Subcutaneous abdominal adipose tissue (tissue), 5 donors: ENCODE data around the gene IGFBP7.

Experiments
- H3K27ac ChIP-seq: one replicate; pipeline ENCODE4 v1.7.0; 2013; ENCODE audit warnings: low read depth, mild to moderate bottlenecking, inconsistent platforms, low read length, moderate library complexity
- H3K27me3 ChIP-seq, 5 donors: one replicate each; pipeline ENCODE4 v1.7.0; 2013; ENCODE audit warnings: low read length in 5 of 5, inconsistent platforms in 1 of 5; ENCODE audit not compliant: control insufficient read depth in 5 of 5, insufficient read depth in 4 of 5
- H3K36me3 ChIP-seq, 5 donors: one replicate each; pipeline ENCODE4 v1.7.0; 2013; ENCODE audit warnings: low read length in 5 of 5; ENCODE audit not compliant: control insufficient read depth in 5 of 5, insufficient read depth in 5 of 5
- H3K4me1 ChIP-seq, 5 donors: one replicate each; pipeline ENCODE4 v1.7.0; 2013; ENCODE audit warnings: low read length in 5 of 5, mild to moderate bottlenecking in 3 of 5, moderate library complexity in 1 of 5; ENCODE audit not compliant: control insufficient read depth in 5 of 5, insufficient read depth in 5 of 5
- H3K4me3 ChIP-seq, 5 donors: one replicate each; pipeline ENCODE4 v1.7.0; 2013; ENCODE audit warnings: low read length in 5 of 5, low read depth in 1 of 5
- H3K9ac ChIP-seq, 5 donors: one replicate each; pipeline ENCODE4 v1.7.0; 2013; ENCODE audit warnings: low read length in 5 of 5, mild to moderate bottlenecking in 4 of 5, moderate library complexity in 3 of 5
- H3K9me3 ChIP-seq, 5 donors: one replicate each; pipeline ENCODE4 v1.7.0; 2013; ENCODE audit warnings: low read length in 5 of 5; ENCODE audit not compliant: control insufficient read depth in 5 of 5
- donor health status: healthy.
- donor health status: healthy.
- donor health status: healthy.
- donor health status: healthy.
- donor health status: healthy.

IGFBP7 gene

GRCh38 chr4:57132743-57133137 is 22.6 kb upstream of the IGFBP7 start:
- H3K9ac ChIP-seq: no peak overlapping the region

GRCh38 chr4:57131849-57132742 is 21.9 kb upstream of the IGFBP7 start:
- peaks cover 0 to 9% (median 0%) of the 10 kb centered on the region in 5 donors for H3K4me1 ChIP-seq
- no peak overlapping the region for H3K9ac ChIP-seq
- no peak overlapping the region for H3K4me3 ChIP-seq
- H3K27me3 ChIP-seq: no peaks in the 10 kb centered on the region
- H3K27ac ChIP-seq: no peak overlapping the region
- H3K9me3 ChIP-seq: peaks cover 0 to 8% (median 3%) of the 10 kb centered on the region in 5 donors
- H3K36me3 ChIP-seq: no peaks in the 10 kb centered on the region

More at GRCh38 chr4:57132743-57133137, 22.6 kb upstream of the IGFBP7 start:
- Histone ChIP-seq H3K27ac (no peak overlapping the region), H3K36me3 (no peaks in the 10 kb centered on the region), H3K27me3 (no peaks in the 10 kb centered on the region), H3K4me1 (peaks cover 0 to 9% (median 0%) of the 10 kb centered on the region in 5 donors), H3K4me3 (no peak overlapping the region), H3K9me3 (peaks cover 0 to 1% (median 0%) of the 10 kb centered on the region in 5 donors)

- H3K4me3 ChIP-seq: no peak overlapping the region
- no peaks in the 10 kb centered on the region for H3K27me3 ChIP-seq
- H3K9ac ChIP-seq: no peak overlapping the region
- peaks cover 0 to 9% (median 0%) of the 10 kb centered on the region in 5 donors for H3K4me1 ChIP-seq
- no peak overlapping the region for H3K27ac ChIP-seq
- H3K9me3 ChIP-seq: peaks cover 0 to 9% (median 3%) of the 10 kb centered on the region in 5 donors
- H3K36me3 ChIP-seq: no peaks in the 10 kb centered on the region
Observed at GRCh38 chr4:57129477-57129876, 19.3 kb upstream of the IGFBP7 start.

GRCh38 chr4:57127361-57127760 is 17.2 kb upstream of the IGFBP7 start:
- Histone ChIP-seq H3K4me3 (no peak overlapping the region), H3K9ac (no peak overlapping the region), H3K9me3 (peaks cover 0 to 14% (median 9%) of the 10 kb centered on the region in 5 donors), H3K4me1 (peaks cover 0 to 8% (median 0%) of the 10 kb centered on the region in 5 donors), H3K27ac (no peak overlapping the region), H3K27me3 (no peaks in the 10 kb centered on the region), H3K36me3 (no peaks in the 10 kb centered on the region)

GRCh38 chr4:57125996-57126395 is 15.8 kb upstream of the IGFBP7 start:
- Histone ChIP-seq H3K27me3 (no peaks in the 10 kb centered on the region), H3K9me3 (peaks cover 0 to 14% (median 9%) of the 10 kb centered on the region in 5 donors), H3K9ac (no peak overlapping the region), H3K4me1 (no peaks in the 10 kb centered on the region), H3K4me3 (no peak overlapping the region), H3K27ac (no peak overlapping the region), H3K36me3 (no peaks in the 10 kb centered on the region)

GRCh38 chr4:57124145-57124544 is 14.0 kb upstream of the IGFBP7 start:
- Histone ChIP-seq H3K4me3 (no peak overlapping the region), H3K9ac (no peak overlapping the region), H3K27me3 (no peaks in the 10 kb centered on the region), H3K9me3 (peaks cover 0 to 14% (median 9%) of the 10 kb centered on the region in 5 donors), H3K4me1 (peaks cover 2 to 7% (median 5%) of the 10 kb centered on the region in 5 donors), H3K36me3 (no peaks in the 10 kb centered on the region), H3K27ac (no peak overlapping the region)

GRCh38 chr4:57122959-57123358 is 12.8 kb upstream of the IGFBP7 start:
- H3K27ac ChIP-seq: no peak overlapping the region
- H3K9ac ChIP-seq: no peak overlapping the region
- H3K4me1 ChIP-seq: peaks cover 6 to 13% (median 11%) of the 10 kb centered on the region in 5 donors
- peaks cover 0 to 14% (median 9%) of the 10 kb centered on the region in 5 donors for H3K9me3 ChIP-seq
- H3K4me3 ChIP-seq: no peak overlapping the region
- H3K27me3 ChIP-seq: no peaks in the 10 kb centered on the region
- H3K36me3 ChIP-seq: no peaks in the 10 kb centered on the region

GRCh38 chr4:57119054-57119651 is 9.0 kb upstream of the IGFBP7 start:
- H3K9ac ChIP-seq: peak overlapping the region in 4 of 5 donors; percentile 29 to 70 (median 36)
- no peaks in the 10 kb centered on the region for H3K36me3 ChIP-seq
- peaks cover 0 to 8% (median 7%) of the 10 kb centered on the region in 5 donors for H3K9me3 ChIP-seq
- H3K27ac ChIP-seq: peak overlapping the region; percentile 68
- no peaks in the 10 kb centered on the region for H3K27me3 ChIP-seq
- H3K4me1 ChIP-seq: peaks cover 6 to 18% (median 15%) of the 10 kb centered on the region in 5 donors
- peak overlapping the region; percentile 33 to 61 (median 40) for H3K4me3 ChIP-seq

- Histone ChIP-seq H3K9me3 (peaks cover 0 to 2% (median 0%) of the 10 kb centered on the region in 5 donors), H3K27ac (no peak overlapping the region), H3K27me3 (no peaks in the 10 kb centered on the region), H3K36me3 (no peaks in the 10 kb centered on the region), H3K4me1 (peaks cover 6 to 18% (median 15%) of the 10 kb centered on the region in 5 donors), H3K4me3 (no peak overlapping the region), H3K9ac (no peak overlapping the region)
Observed at GRCh38 chr4:57117491-57117890, 7.3 kb upstream of the IGFBP7 start.

- no peaks in the 10 kb centered on the region for H3K27me3 ChIP-seq
- H3K4me1 ChIP-seq: peaks cover 6 to 19% (median 18%) of the 10 kb centered on the region in 5 donors
- no peaks in the 10 kb centered on the region for H3K36me3 ChIP-seq
Observed at GRCh38 chr4:57116245-57116644, 6.1 kb upstream of the IGFBP7 start.

More at GRCh38 chr4:57116245-57116644, 6.1 kb upstream of the IGFBP7 start:
- no peak overlapping the region for H3K4me3 ChIP-seq
- H3K27ac ChIP-seq: no peak overlapping the region
- H3K9me3 ChIP-seq: no peaks in the 10 kb centered on the region
- H3K9ac ChIP-seq: no peak overlapping the region
